Mucosa of descending colon (tissue), 3 donors: ENCODE measurements around the gene ABHD16A. TPM values are rescaled to one million over a fixed set of nuclear protein-coding genes. Genes with fewer than 3 reads are reported as not detected.

ENCODE experiments used
- ATAC-seq: fragments of 200-7000 bp; cut with Tn5 transposase; one replicate; pipeline ENCODE4 v1.9.1; 2020; ENCODE audit warnings: mild to moderate bottlenecking, moderate library complexity
- DNase-seq, 3 donors: peaks; one replicate each; pipeline ENCODE4 v3.0.0-alpha.2; 2020
- H3K36me3 ChIP-seq: fragments of 200-600 bp; one replicate; pipeline ENCODE4 v1.8.0; 2021; ENCODE audit warnings: low read depth, mild to moderate bottlenecking
- H3K4me1 ChIP-seq: fragments of 200-600 bp; one replicate; pipeline ENCODE4 v1.8.0; 2021; ENCODE audit warnings: low read depth, mild to moderate bottlenecking
- H3K4me3 ChIP-seq: fragments of 200-600 bp; one replicate; pipeline ENCODE4 v1.8.0; 2021; ENCODE audit warnings: mild to moderate bottlenecking
- H3K9me3 ChIP-seq: fragments of 200-600 bp; one replicate; pipeline ENCODE4 v1.8.0; 2021; ENCODE audit warnings: mild to moderate bottlenecking
- intact Hi-C, 2 donors: fragments of 100-400 bp; cut with DNase I in 1 of 2; cut with micrococcal nuclease in 1 of 2; formaldehyde crosslinking; loops; one replicate each; pipeline versions ENCODE4 v1.11.0 to v1.11.1; 2022; cut with DNase I, micrococcal nuclease
- total RNA-seq, 3 donors: library from RNA; stranded (reverse); fragmentation: NEBNext Ultra II Directional in 2 of 3; extraction: Animal tissue kit (Norgen Biotek cat#: 25700) in 2 of 3; gene quantifications; one replicate each; pipeline versions ENCODE4 v1.2.1 to v1.2.4, GENCODE V29; 2021 to 2023
- TF ChIP-seq, protein P1 (sequence below): fragments of 200-600 bp; IDR thresholded peaks from one replicate; pipeline ENCODE4 v1.8.0; 2022; ENCODE audit warnings: antibody characterized with exemption, mild to moderate bottlenecking
- donor health status: DM: no; HTN: no; CAD: no; lungs with moderate emphysema.
- donor health status: DM: no; HTN: no; CAD: no.
- donor health status: DM: no; HTN: yes; CAD: no.

ABHD16A gene
- total RNA-seq, 3 donors from 2014 or later: 55.3 to 69.4 (median 68.4) TPM

DNA sequence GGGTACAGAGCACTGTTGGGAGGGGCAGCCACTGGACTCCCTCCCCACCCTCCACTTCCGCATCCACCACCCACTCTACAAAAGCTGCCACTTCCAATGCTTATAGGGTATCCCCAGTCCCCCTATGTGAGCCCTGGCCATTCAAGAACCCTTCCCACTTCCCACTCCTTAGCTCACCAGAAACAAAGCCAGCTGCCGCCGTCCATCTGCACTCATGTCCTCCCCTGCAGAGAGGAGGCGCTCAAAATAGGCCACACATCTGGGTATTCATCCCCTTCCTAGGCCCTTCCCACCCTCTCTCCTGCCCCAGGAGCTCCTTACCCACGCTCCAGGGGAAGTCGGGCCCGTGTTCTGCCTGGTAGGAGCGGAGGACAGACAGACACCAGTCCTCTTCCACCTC lies 15.8 kb downstream of the ABHD16A start:
- Histone ChIP-seq H3K9me3 (no peaks in the 10 kb centered on the region), H3K4me3 (no peak overlapping the region), H3K4me1 (no peaks in the 10 kb centered on the region), H3K36me3 (peaks cover 13% of the 10 kb centered on the region)
- no peak for DNase-seq
- no peak for ATAC-seq
- TF ChIP-seq, protein P1, sequence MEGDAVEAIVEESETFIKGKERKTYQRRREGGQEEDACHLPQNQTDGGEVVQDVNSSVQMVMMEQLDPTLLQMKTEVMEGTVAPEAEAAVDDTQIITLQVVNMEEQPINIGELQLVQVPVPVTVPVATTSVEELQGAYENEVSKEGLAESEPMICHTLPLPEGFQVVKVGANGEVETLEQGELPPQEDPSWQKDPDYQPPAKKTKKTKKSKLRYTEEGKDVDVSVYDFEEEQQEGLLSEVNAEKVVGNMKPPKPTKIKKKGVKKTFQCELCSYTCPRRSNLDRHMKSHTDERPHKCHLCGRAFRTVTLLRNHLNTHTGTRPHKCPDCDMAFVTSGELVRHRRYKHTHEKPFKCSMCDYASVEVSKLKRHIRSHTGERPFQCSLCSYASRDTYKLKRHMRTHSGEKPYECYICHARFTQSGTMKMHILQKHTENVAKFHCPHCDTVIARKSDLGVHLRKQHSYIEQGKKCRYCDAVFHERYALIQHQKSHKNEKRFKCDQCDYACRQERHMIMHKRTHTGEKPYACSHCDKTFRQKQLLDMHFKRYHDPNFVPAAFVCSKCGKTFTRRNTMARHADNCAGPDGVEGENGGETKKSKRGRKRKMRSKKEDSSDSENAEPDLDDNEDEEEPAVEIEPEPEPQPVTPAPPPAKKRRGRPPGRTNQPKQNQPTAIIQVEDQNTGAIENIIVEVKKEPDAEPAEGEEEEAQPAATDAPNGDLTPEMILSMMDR: no peak
- intact Hi-C loops: loop anchor here in 1 of 2 donors (10.0 kb wide), 1 partner anchor 177 kb away; the partner anchor contains the start of gene NEU1

GRCh38 chr6:31686483-31686882 lies 16.6 kb downstream of the ABHD16A start:
- Histone ChIP-seq H3K4me3 (no peak overlapping the region), H3K4me1 (peaks cover 3% of the 10 kb centered on the region), H3K9me3 (no peaks in the 10 kb centered on the region), H3K36me3 (peaks cover 9% of the 10 kb centered on the region)
- TF ChIP-seq, protein P1: no peak
- intact Hi-C loops: loop anchor here in 1 of 2 donors (10.0 kb wide), 1 partner anchor 178 kb away; the partner anchor contains the start of gene NEU1
- ATAC-seq (no peak), DNase-seq (no peak)

GRCh38 chr6:31683591-31683990 lies 19.5 kb downstream of the ABHD16A start:
- no peak for DNase-seq
- TF ChIP-seq, protein P1: no peak
- intact Hi-C loops: loop anchor here in 1 of 2 donors (10.0 kb wide), 1 partner anchor 181 kb away; the partner anchor contains the start of gene NEU1
- peaks cover 9% of the 10 kb centered on the region for H3K36me3 ChIP-seq
- H3K4me3 ChIP-seq: no peak overlapping the region
- ATAC-seq: no peak
- H3K9me3 ChIP-seq: no peaks in the 10 kb centered on the region
- H3K4me1 ChIP-seq: peaks cover 14% of the 10 kb centered on the region

- DNase-seq (peak; percentile 56 to 73 (median 73)), ATAC-seq (peak; percentile 60)
- H3K36me3 ChIP-seq: no peaks in the 10 kb centered on the region
- TF ChIP-seq, protein P1: no peak
- no peak overlapping the region for H3K4me3 ChIP-seq
- H3K4me1 ChIP-seq: peaks cover 14% of the 10 kb centered on the region
- intact Hi-C loops: loop anchor here in 1 of 2 donors (10.0 kb wide), 1 partner anchor 184 kb away; the partner anchor contains the start of gene NEU1
- H3K9me3 ChIP-seq: no peaks in the 10 kb centered on the region
Measured at GRCh38 chr6:31681135-31681671, 21.9 kb downstream of the ABHD16A start.

- no peaks in the 10 kb centered on the region for H3K9me3 ChIP-seq
- peak; percentile 87 to 90 (median 89) for DNase-seq
- H3K4me1 ChIP-seq: peaks cover 14% of the 10 kb centered on the region
- peak; percentile 87 for ATAC-seq
- intact Hi-C loops: loop anchor here in 1 of 2 donors (10.0 kb wide), 1 partner anchor 184 kb away; the partner anchor contains the start of gene NEU1
- H3K36me3 ChIP-seq: no peaks in the 10 kb centered on the region
- TF ChIP-seq, protein P1: peak; percentile 68
- no peak within 1 kb of the TSS for H3K4me3 ChIP-seq
Measured at GRCh38 chr6:31680226-31681134, 22.6 kb downstream of the ABHD16A start, which contains the start of gene LY6G5C. LY6G5C (minus strand) TSS chr6:31681067; CDS start chr6:31680373, 694 bp downstream.
